Mesenchymal stem cell (in vitro differentiated cells and primary cell): Measurements from ENCODE around the gene STAB1.

ENCODE experiments used
- DNase-seq: peaks from one replicate; pipeline ENCODE4 v3.0.0-alpha.2; 2013
- H2AFZ ChIP-seq: one replicate; pipeline ENCODE4 v1.6.1; 2013; ENCODE audit warnings: low read depth, mild to moderate bottlenecking, control low read depth, inconsistent platforms, low read length, moderate library complexity
- H2AK5ac ChIP-seq: 2 replicates; pipeline ENCODE4 v1.6.1; 2013; ENCODE audit warnings: low read length, moderate library complexity, mild to moderate bottlenecking, inconsistent platforms; ENCODE audit not compliant: severe bottlenecking
- H2BK120ac ChIP-seq: one replicate; pipeline ENCODE4 v1.6.1; 2013; ENCODE audit warnings: low read depth, mild to moderate bottlenecking, inconsistent platforms, low read length, moderate library complexity
- H2BK12ac ChIP-seq, 2 experiments: one replicate each; pipeline ENCODE4 v1.6.1; 2013; ENCODE audit warnings: inconsistent platforms in 2 of 2, low read length in 2 of 2, mild to moderate bottlenecking in 2 of 2, moderate library complexity in 2 of 2, control low read depth in 1 of 2
- H2BK15ac ChIP-seq: one replicate; pipeline ENCODE4 v1.6.1; 2013; ENCODE audit warnings: mild to moderate bottlenecking, low read depth, inconsistent platforms; ENCODE audit not compliant: poor library complexity, severe bottlenecking
- H2BK5ac ChIP-seq: 2 replicates; pipeline ENCODE4 v1.6.1; 2013; ENCODE audit warnings: low read depth, mild to moderate bottlenecking, low read length, control low read depth, inconsistent platforms; ENCODE audit not compliant: poor library complexity, severe bottlenecking
- H3K14ac ChIP-seq, 2 experiments: one replicate each; pipeline ENCODE4 v1.6.1; 2013; ENCODE audit warnings: inconsistent platforms in 2 of 2, low read length in 2 of 2, control low read depth in 1 of 2, mild to moderate bottlenecking in 1 of 2, moderate library complexity in 1 of 2
- H3K18ac ChIP-seq, 2 experiments: one replicate each; pipeline ENCODE4 v1.6.1; 2013; ENCODE audit warnings: inconsistent platforms in 2 of 2, low read length in 2 of 2, control low read depth in 1 of 2, low read depth in 1 of 2, mild to moderate bottlenecking in 1 of 2
- H3K23ac ChIP-seq, 2 experiments: one replicate each; pipeline ENCODE4 v1.6.1; 2013; ENCODE audit warnings: inconsistent platforms in 2 of 2, low read length in 2 of 2, mild to moderate bottlenecking in 2 of 2, moderate library complexity in 2 of 2, control low read depth in 1 of 2
- H3K27ac ChIP-seq: 2 replicates; pipeline ENCODE4 v1.5.1; 2013; ENCODE audit warnings: mild to moderate bottlenecking, moderate library complexity, low read length, control low read depth, inconsistent platforms; ENCODE audit not compliant: poor library complexity, severe bottlenecking
- H3K27me3 ChIP-seq, 2 experiments: 2 replicates each; pipeline versions ENCODE4 v1.6.1 to v1.7.0; 2013; ENCODE audit warnings: low read length in 2 of 2, mild to moderate bottlenecking in 2 of 2, moderate library complexity in 2 of 2, control low read depth in 1 of 2, inconsistent platforms in 1 of 2; ENCODE audit not compliant: control insufficient read depth in 1 of 2, insufficient read depth in 1 of 2
- H3K36me3 ChIP-seq, 2 experiments: 2 replicates each; pipeline versions ENCODE4 v1.6.1 to v1.7.0; 2013; ENCODE audit warnings: low read length in 2 of 2, control low read depth in 1 of 2, inconsistent platforms in 1 of 2, low read depth in 1 of 2, mild to moderate bottlenecking in 1 of 2; ENCODE audit not compliant: insufficient read depth in 2 of 2, control insufficient read depth in 1 of 2
- H3K4ac ChIP-seq, 2 experiments: one replicate each; pipeline ENCODE4 v1.6.1; 2013; ENCODE audit warnings: inconsistent platforms in 2 of 2, low read length in 2 of 2, mild to moderate bottlenecking in 2 of 2, moderate library complexity in 2 of 2, control low read depth in 1 of 2, low read depth in 1 of 2
- H3K4me1 ChIP-seq: 2 replicates; pipeline ENCODE4 v1.6.1; 2013; ENCODE audit warnings: low read depth, low read length, control low read depth; ENCODE audit not compliant: control insufficient read depth, insufficient read depth
- H3K4me2 ChIP-seq: 2 replicates; pipeline ENCODE4 v1.6.1; 2013; ENCODE audit warnings: low read length, mild to moderate bottlenecking, inconsistent platforms; ENCODE audit not compliant: poor library complexity, severe bottlenecking
- H3K4me3 ChIP-seq, 2 experiments: 2 replicates each; pipeline versions ENCODE4 v1.5.1 to v1.7.0; 2013; ENCODE audit warnings: low read length in 2 of 2, mild to moderate bottlenecking in 2 of 2, control low read depth in 1 of 2, low read depth in 1 of 2; ENCODE audit not compliant: insufficient read depth in 1 of 2
- H3K79me1 ChIP-seq: replicated peaks from 2 replicates; pipeline ENCODE4 v1.6.1; 2013; ENCODE audit warnings: mild to moderate bottlenecking, control low read depth, low read length, inconsistent platforms; ENCODE audit not compliant: poor library complexity, severe bottlenecking
- H3K9ac ChIP-seq: 2 replicates; pipeline ENCODE4 v1.7.0; 2013; ENCODE audit warnings: mild to moderate bottlenecking, low read length, moderate library complexity
- H3K9me3 ChIP-seq: 2 replicates; pipeline ENCODE4 v1.7.0; 2013; ENCODE audit warnings: mild to moderate bottlenecking, low read length; ENCODE audit not compliant: control insufficient read depth
- H4K8ac ChIP-seq: one replicate; pipeline ENCODE4 v1.6.1; 2013; ENCODE audit warnings: inconsistent platforms, mild to moderate bottlenecking, low read length, moderate library complexity
- H4K91ac ChIP-seq: one replicate; pipeline ENCODE4 v1.6.1; 2013; ENCODE audit warnings: mild to moderate bottlenecking, low read length, inconsistent platforms
- WGBS: methylation state at CpG from one replicate; pipeline ENCODE4 v1.1.7; 2013; ENCODE audit warnings: mixed read lengths; 5-methylcytosine and 5-hydroxymethylcytosine counted together

STAB1 gene

GRCh38 chr3:52520141-52520667 is 25.1 kb downstream of the STAB1 start:
- H3K27me3 ChIP-seq: peaks cover 3 to 24% of the 10 kb centered on the region in 2 experiments
- peaks cover 12% of the 10 kb centered on the region for H3K4me1 ChIP-seq
- no peak overlapping the region for H2BK5ac ChIP-seq
- H2AFZ ChIP-seq: no peak overlapping the region
- no peak overlapping the region for H3K9ac ChIP-seq
- no peak overlapping the region for H3K14ac ChIP-seq
- no peak overlapping the region for H3K4ac ChIP-seq
- no peak overlapping the region for H4K8ac ChIP-seq
- H3K9me3 ChIP-seq: no peaks in the 10 kb centered on the region
- H3K23ac ChIP-seq: no peak overlapping the region
- no peaks in the 10 kb centered on the region for H3K79me1 ChIP-seq
- H3K36me3 ChIP-seq: peaks cover 15 to 41% of the 10 kb centered on the region in 2 experiments
- 95% methylated on average over 11 of the region's 14 CpGs for WGBS
- no peak overlapping the region for H2AK5ac ChIP-seq
- no peak overlapping the region for H3K27ac ChIP-seq
- no peak overlapping the region for H2BK15ac ChIP-seq
- DNase-seq: no peak
- no peak overlapping the region for H2BK12ac ChIP-seq
- H4K91ac ChIP-seq: no peak overlapping the region
- H3K18ac ChIP-seq: no peak overlapping the region
- H2BK120ac ChIP-seq: no peak overlapping the region
- no peak overlapping the region for H3K4me2 ChIP-seq
- no peak overlapping the region for H3K4me3 ChIP-seq

DNA sequence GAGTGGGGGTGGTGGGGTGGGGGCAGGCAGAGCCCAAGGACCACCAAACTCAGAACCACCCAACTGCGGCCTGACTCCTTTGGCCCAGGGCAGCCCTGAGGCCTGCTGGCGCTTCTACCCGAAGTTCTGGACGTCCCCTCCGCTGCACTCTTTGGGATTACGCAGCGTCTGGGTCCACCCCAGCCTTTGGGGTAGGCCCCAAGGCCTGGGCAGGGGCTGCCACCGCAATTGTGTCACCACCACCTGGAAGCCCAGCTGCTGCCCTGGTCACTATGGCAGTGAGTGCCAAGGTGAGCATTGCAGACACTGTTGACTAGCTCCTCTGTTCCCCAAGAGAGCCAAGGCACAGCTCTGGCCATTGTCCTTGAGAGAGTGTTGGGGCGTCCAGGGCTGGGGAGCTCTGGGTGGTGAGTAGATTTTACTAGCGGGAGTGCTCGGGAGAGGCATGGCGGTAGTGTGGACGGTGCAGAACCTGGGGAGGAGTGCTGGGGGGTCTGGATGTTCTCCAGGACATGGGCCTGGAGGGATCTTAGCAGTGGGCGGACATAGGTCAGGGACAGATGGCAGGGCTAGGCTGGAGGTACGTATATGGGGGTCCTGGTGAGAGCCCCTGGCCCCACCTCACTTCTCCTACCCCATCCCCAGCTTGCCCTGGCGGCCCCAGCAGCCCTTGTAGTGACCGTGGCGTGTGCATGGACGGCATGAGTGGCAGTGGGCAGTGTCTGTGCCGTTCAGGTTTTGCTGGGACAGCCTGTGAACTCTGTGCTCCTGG is 25.8 kb downstream of the STAB1 start:
- Histone ChIP-seq H3K36me3 (peaks cover 22 to 48% of the 10 kb centered on the region in 2 experiments), H3K14ac (no peak overlapping the region), H3K27me3 (peaks cover 0 to 18% of the 10 kb centered on the region in 2 experiments), H3K4ac (no peak overlapping the region), H4K8ac (no peak overlapping the region), H2AK5ac (no peak overlapping the region), H2BK5ac (no peak overlapping the region), H2AFZ (no peak overlapping the region), H2BK120ac (no peak overlapping the region), H3K4me3 (no peak overlapping the region), H3K4me2 (no peak overlapping the region), H2BK15ac (no peak overlapping the region), H3K4me1 (peaks cover 15% of the 10 kb centered on the region), H2BK12ac (no peak overlapping the region), H3K9ac (no peak overlapping the region), H3K27ac (no peak overlapping the region), H3K79me1 (peaks cover 2% of the 10 kb centered on the region), H3K9me3 (no peaks in the 10 kb centered on the region), H3K23ac (no peak overlapping the region), H3K18ac (no peak overlapping the region), H4K91ac (no peak overlapping the region)
- no peak for DNase-seq
- WGBS: 89% methylated on average over 19 of the region's 20 CpGs

GRCh38 chr3:52521488-52521824 is 26.3 kb downstream of the STAB1 start:
- Histone ChIP-seq H2BK120ac (no peak overlapping the region), H3K27ac (no peak overlapping the region), H3K14ac (no peak overlapping the region), H3K9ac (no peak overlapping the region), H2AFZ (no peak overlapping the region), H3K18ac (no peak overlapping the region), H3K79me1 (peaks cover 2% of the 10 kb centered on the region), H3K9me3 (no peaks in the 10 kb centered on the region), H4K8ac (no peak overlapping the region), H3K27me3 (peaks cover 0 to 14% of the 10 kb centered on the region in 2 experiments), H4K91ac (no peak overlapping the region), H3K4ac (no peak overlapping the region), H3K36me3 (peaks cover 23 to 54% of the 10 kb centered on the region in 2 experiments), H3K4me3 (no peak overlapping the region), H3K4me2 (no peak overlapping the region), H3K4me1 (peaks cover 17% of the 10 kb centered on the region), H3K23ac (no peak overlapping the region), H2AK5ac (no peak overlapping the region), H2BK12ac (no peak overlapping the region), H2BK15ac (no peak overlapping the region), H2BK5ac (no peak overlapping the region)
- no peak for DNase-seq
- WGBS: 94% methylated on average over 8 of the region's 8 CpGs

DNA sequence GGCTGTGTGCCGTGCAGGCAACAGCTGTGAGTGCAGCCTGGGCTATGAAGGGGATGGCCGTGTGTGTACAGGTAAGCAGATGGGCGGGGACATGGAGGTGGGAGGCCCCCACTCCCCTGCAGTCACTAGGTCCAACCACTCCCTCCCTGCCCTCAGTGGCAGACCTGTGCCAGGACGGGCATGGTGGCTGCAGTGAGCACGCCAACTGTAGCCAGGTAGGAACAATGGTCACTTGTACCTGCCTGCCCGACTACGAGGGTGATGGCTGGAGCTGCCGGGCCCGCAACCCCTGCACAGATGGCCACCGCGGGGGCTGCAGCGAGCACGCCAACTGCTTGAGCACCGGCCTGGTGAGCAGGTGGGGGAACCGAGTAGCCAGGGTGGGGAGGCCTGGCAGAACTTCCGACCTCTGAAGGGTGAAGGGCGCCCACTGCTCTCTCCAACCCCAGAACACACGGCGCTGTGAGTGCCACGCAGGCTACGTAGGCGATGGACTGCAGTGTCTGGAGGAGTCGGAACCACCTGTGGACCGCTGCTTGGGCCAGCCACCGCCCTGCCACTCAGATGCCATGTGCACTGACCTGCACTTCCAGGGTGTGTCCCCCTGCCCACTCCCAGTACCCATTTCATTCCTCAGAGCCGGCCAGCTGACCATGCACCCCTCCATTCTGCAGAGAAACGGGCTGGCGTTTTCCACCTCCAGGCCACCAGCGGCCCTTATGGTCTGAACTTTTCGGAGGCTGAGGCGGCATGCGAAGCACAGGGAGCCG is 26.9 kb downstream of the STAB1 start:
- Histone ChIP-seq H3K9me3 (no peaks in the 10 kb centered on the region), H2BK5ac (no peak overlapping the region), H2BK12ac (no peak overlapping the region), H3K4me1 (peaks cover 21% of the 10 kb centered on the region), H3K4ac (peak overlapping the region in 1 of 2 experiments; percentile 25), H4K91ac (no peak overlapping the region), H2AFZ (no peak overlapping the region), H3K36me3 (peaks cover 27 to 60% of the 10 kb centered on the region in 2 experiments), H3K79me1 (peaks cover 2% of the 10 kb centered on the region), H2AK5ac (no peak overlapping the region), H3K18ac (no peak overlapping the region), H3K4me2 (no peak overlapping the region), H3K27ac (no peak overlapping the region), H3K9ac (no peak overlapping the region), H3K4me3 (no peak overlapping the region), H3K23ac (no peak overlapping the region), H2BK15ac (no peak overlapping the region), H3K27me3 (peaks cover 0 to 14% of the 10 kb centered on the region in 2 experiments), H3K14ac (no peak overlapping the region), H4K8ac (no peak overlapping the region), H2BK120ac (no peak overlapping the region)
- no peak for DNase-seq
- 93% methylated on average over 33 of the region's 33 CpGs for WGBS
